ENCODE measurements around the gene STRA8. TPM values are rescaled to one million over a fixed set of nuclear protein-coding genes. Genes with fewer than 3 reads are reported as not detected.
A peak's percentile ranks its signal among the peaks of the same experiment; 100 is the strongest.

The STRA8 gene
- total and polyA plus RNA-seq, 2 of the 13 experiments (the other 11 are each of a cell fraction or from before 2014, with no cell fraction given): not detected

DNA sequence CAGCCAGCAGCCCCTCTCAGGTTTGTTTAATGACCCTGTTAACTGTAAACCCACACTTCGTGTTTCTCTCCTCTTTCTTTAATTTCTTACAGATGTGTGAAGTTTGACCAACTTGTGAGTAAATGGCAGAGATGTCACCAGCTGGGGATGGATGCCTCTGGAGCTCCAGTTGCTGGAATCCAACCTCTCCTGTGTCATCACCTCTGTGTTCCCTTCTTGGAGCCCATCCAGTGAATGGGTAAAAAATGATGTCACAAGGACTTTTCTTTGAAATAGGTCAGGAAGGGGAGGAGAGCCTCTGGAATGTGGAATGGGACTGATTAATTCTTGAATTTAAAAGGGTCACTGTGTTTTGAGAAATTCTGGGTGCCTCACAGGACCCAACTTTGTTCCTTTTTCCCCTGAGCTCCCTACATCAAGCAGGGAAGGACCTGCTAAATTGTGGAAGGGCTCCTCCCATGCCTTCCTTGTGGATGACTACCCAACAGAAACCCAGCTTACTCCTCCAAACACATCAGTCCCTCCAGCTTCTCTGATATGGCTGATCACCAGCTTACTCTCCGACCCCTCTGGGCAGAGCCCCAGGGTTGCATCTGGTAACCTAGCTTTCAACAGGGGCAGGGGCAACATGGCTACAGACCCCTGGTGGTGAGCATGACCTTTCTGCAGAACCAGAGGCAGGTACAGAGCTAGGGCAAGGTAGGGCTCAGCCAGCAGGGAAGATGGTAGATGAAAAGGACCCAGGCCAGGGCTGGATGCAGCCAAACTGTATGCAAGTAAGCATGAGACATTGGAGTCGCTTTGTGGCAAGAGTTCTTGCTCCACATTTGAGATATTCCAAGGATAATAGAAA is 67.5 kb downstream of the STRA8 start:
- H3K4me2 ChIP-seq (ENCODE audit: low read depth, low read length): no peak overlapping the region
- H3K36me3 ChIP-seq (replicated peaks in 1 of 2; ENCODE audit: control insufficient read depth in 1 of 2, insufficient read depth in 2 of 2, low read length in 2 of 2): no peaks in the 10 kb centered on the region
- no peaks in the 10 kb centered on the region for H3K9me3 ChIP-seq (ENCODE audit: low read length)
- H3K4me3 ChIP-seq (replicated peaks in 1 of 3; ENCODE audit: insufficient read depth in 1 of 3, low read depth in 2 of 3, low read length in 3 of 3): no peak overlapping the region
- H3K27me3 ChIP-seq (ENCODE audit: control insufficient read depth in 1 of 2, insufficient read depth in 2 of 2, low read length in 2 of 2): no peaks in the 10 kb centered on the region
- TF ChIP-seq SNAI1 (CRISPR knock-in tag; IDR thresholded peaks at IDR 0.05; ENCODE audit: borderline replicate concordance) (no peak), ZNF432 (CRISPR knock-in tag; IDR thresholded peaks at IDR 0.05; ENCODE audit: borderline replicate concordance) (no peak), HOXA7 (CRISPR knock-in tag; IDR thresholded peaks at IDR 0.05) (no peak)
- TF ChIP-seq, protein P1, sequence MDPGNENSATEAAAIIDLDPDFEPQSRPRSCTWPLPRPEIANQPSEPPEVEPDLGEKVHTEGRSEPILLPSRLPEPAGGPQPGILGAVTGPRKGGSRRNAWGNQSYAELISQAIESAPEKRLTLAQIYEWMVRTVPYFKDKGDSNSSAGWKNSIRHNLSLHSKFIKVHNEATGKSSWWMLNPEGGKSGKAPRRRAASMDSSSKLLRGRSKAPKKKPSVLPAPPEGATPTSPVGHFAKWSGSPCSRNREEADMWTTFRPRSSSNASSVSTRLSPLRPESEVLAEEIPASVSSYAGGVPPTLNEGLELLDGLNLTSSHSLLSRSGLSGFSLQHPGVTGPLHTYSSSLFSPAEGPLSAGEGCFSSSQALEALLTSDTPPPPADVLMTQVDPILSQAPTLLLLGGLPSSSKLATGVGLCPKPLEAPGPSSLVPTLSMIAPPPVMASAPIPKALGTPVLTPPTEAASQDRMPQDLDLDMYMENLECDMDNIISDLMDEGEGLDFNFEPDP (CRISPR knock-in tag; conservative IDR thresholded peaks at IDR 0.05): no peak
- TF ChIP-seq, protein P2, sequence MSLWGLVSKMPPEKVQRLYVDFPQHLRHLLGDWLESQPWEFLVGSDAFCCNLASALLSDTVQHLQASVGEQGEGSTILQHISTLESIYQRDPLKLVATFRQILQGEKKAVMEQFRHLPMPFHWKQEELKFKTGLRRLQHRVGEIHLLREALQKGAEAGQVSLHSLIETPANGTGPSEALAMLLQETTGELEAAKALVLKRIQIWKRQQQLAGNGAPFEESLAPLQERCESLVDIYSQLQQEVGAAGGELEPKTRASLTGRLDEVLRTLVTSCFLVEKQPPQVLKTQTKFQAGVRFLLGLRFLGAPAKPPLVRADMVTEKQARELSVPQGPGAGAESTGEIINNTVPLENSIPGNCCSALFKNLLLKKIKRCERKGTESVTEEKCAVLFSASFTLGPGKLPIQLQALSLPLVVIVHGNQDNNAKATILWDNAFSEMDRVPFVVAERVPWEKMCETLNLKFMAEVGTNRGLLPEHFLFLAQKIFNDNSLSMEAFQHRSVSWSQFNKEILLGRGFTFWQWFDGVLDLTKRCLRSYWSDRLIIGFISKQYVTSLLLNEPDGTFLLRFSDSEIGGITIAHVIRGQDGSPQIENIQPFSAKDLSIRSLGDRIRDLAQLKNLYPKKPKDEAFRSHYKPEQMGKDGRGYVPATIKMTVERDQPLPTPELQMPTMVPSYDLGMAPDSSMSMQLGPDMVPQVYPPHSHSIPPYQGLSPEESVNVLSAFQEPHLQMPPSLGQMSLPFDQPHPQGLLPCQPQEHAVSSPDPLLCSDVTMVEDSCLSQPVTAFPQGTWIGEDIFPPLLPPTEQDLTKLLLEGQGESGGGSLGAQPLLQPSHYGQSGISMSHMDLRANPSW (CRISPR knock-in tag; IDR thresholded peaks at IDR 0.05; ENCODE audit: borderline replicate concordance): no peak
- no peak for FAIRE-seq
- DNase-seq (ENCODE audit: low spot score): no peak
- no peaks in the 10 kb centered on the region for H3K4me1 ChIP-seq (ENCODE audit: insufficient read depth, low read length)
- in situ Hi-C loops (cut with HindIII; ENCODE audit: extremely low pct_ligation_motif_present, low pct_unique_long_range_greater_than_20kb) (no loop called here), intact Hi-C loops (cut with micrococcal nuclease; ENCODE audit: unreplicated experiment) (no loop called here)
- no peaks in the 10 kb centered on the region for H3K79me2 ChIP-seq (ENCODE audit: insufficient read depth, low read length)
- peak; percentile 37; the same call in 1 of the 3 replicates for ATAC-seq
- H3K27ac ChIP-seq (ENCODE audit: extremely low read length, insufficient read depth, low read length): no peak overlapping the region
- 14% methylated on average over 3 of the region's 3 CpGs for WGBS (ENCODE audit: low lambda C conversion rate)
- no peak overlapping the region for H3K9ac ChIP-seq (ENCODE audit: insufficient read depth, low read depth, low read length)
- CTCF ChIA-PET (ENCODE audit: low intra/inter-chr PET ratio, low total read pairs): no interaction called here
- no TSS peak for BruUV-seq (replicated peaks)
- POLR2A ChIA-PET: no interaction called here
- no peak overlapping the region for H2AFZ ChIP-seq (ENCODE audit: low read length)
- no peaks in the 10 kb centered on the region for H4K20me1 ChIP-seq (ENCODE audit: insufficient read depth, low read length)

Small RNA genes within 50 kb of the gene (microRNA-seq; reads per million reads assigned to microRNA genes)
- 0.68 reads per million for gene MIR6509

Small RNA genes within 50 kb of the gene (small RNA-seq; reads per million reads assigned to genes)
- 0 to 0.97 (median 0.10) reads per million in 3 experiments for gene MIR6509 (ENCODE audit: insufficient read depth in 2 of 3, insufficient read length in 3 of 3, low read depth in 2 of 3, low replicate concordance in 1 of 3)

Other genes starting within 250 kb of the STRA8 start
- 5.5 and 7.2 TPM in 2 replicates for gene AGBL3, start 247.3 kb upstream of the STRA8 start, total RNA-seq (2016; rRNA removed; fragmentation: Illumina TruSeq; extraction: Trizol)
- 2.0 and 2.2 TPM in 2 replicates for gene AGBL3, start 247.3 kb upstream of the STRA8 start, polyA plus RNA-seq (2011; rRNA removed)
- gene TMEM140, start 85.8 kb upstream of the STRA8 start, total RNA-seq (2016; rRNA removed; fragmentation: Illumina TruSeq; extraction: Trizol): 5.6 and 9.2 TPM in 2 replicates
- 21.7 and 35.7 TPM in 2 replicates for gene TMEM140, start 85.8 kb upstream of the STRA8 start, polyA plus RNA-seq (2011; rRNA removed)
- gene CYREN, start 63.1 kb upstream of the STRA8 start, total RNA-seq (2016; rRNA removed; fragmentation: Illumina TruSeq; extraction: Trizol): 60.7 and 68.6 TPM in 2 replicates
- 19.3 and 20.7 TPM in 2 replicates for gene CYREN, start 63.1 kb upstream of the STRA8 start, polyA plus RNA-seq (2011; rRNA removed)
- gene WDR91, start 22.3 kb upstream of the STRA8 start, total RNA-seq (2016; rRNA removed; fragmentation: Illumina TruSeq; extraction: Trizol): 10.0 and 12.1 TPM in 2 replicates
- 11.6 and 13.7 TPM in 2 replicates for gene WDR91, start 22.3 kb upstream of the STRA8 start, polyA plus RNA-seq (2011; rRNA removed)